GM18870 (cell line): ENCODE data around the gene FBLN5.

Experiments used
- ATAC-seq: cut with Tn5 transposase; IDR thresholded peaks from one replicate; pipeline ENCODE4 v1.9.1; 2021; ENCODE audit warnings: moderate library complexity; ENCODE audit not compliant: unreplicated experiment

FBLN5 gene, protein sequence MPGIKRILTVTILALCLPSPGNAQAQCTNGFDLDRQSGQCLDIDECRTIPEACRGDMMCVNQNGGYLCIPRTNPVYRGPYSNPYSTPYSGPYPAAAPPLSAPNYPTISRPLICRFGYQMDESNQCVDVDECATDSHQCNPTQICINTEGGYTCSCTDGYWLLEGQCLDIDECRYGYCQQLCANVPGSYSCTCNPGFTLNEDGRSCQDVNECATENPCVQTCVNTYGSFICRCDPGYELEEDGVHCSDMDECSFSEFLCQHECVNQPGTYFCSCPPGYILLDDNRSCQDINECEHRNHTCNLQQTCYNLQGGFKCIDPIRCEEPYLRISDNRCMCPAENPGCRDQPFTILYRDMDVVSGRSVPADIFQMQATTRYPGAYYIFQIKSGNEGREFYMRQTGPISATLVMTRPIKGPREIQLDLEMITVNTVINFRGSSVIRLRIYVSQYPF

DNA sequence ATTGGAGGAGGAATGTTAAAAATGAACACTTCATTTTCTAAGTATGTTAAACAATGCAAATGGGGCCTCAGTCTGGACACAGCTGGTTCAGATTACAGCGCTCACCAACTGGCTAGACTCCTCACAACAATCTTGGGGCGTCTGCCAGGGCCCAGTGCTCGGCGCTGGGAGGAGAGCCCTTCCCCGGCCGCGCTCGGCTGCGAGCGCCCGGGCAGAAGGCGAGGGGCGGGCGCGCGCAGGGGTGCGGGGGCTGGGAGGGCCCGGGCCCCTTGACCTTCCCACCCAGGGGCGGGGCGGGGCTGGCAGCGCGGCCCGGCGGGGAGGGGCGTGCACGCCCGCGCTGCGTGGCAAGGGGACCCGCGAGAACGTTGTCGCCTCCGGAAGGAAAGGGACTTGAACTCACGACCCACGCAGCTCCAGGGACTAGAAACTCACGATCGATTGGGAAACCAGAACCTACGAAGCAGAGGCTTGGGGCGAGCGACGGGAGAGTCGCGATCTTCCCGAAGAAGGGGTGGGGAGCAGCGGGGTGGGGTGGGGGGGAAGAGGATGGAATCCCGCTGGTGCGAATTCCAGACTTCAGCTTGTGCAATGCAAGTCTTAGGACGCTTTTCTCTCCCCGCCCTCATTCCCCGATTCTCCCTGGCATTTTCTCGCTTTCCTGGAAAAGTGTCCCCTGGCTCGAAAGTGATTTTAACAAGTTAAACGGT lies at the start of gene FBLN5:
FBLN5 (minus strand) TSS at position 220 of the 710 bp plus-strand sequence. CDS start 465 bp downstream, outside the sequence.
- ATAC-seq: no peak

DNA sequence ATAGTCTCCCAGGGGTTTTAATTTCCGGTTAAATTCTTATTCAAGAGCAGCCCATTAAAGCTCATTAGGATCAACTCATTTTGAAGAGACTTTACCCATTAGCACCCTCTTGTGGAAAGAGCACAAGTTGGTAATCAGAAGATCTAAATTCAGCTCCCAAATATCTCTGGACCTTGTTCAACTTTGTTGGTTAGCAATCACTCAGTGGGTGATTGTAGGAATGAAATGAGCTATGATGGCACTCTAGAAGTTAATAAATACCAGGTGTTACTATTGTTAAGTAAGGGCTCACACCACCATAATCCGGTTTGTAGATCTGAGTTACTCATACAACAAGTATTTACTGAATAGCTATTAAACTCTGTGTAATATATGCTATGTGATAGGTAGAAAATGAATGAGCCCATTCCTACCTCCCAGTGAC lies 49.5 kb upstream of the FBLN5 start:
- no peak for ATAC-seq

DNA sequence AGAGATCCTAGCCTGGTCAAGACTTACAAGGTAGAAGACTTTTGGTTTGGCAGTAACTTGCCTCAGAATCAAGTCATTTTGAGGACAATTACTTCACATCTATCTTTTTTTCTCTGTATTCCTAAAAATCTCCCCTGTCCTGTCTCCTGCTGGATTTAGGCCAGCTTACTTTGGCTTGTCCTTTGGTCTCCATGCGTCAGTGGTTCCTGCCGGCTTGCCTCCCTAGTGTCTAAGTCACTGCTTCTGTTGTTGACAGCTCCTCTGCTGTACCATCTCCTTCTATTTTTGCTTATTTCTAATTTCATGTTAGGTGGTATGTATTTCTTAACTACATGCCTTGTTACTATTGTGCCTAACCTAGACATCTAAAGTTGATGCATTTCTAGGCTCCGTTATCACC lies 39.7 kb upstream of the FBLN5 start:
- ATAC-seq: no peak

DNA sequence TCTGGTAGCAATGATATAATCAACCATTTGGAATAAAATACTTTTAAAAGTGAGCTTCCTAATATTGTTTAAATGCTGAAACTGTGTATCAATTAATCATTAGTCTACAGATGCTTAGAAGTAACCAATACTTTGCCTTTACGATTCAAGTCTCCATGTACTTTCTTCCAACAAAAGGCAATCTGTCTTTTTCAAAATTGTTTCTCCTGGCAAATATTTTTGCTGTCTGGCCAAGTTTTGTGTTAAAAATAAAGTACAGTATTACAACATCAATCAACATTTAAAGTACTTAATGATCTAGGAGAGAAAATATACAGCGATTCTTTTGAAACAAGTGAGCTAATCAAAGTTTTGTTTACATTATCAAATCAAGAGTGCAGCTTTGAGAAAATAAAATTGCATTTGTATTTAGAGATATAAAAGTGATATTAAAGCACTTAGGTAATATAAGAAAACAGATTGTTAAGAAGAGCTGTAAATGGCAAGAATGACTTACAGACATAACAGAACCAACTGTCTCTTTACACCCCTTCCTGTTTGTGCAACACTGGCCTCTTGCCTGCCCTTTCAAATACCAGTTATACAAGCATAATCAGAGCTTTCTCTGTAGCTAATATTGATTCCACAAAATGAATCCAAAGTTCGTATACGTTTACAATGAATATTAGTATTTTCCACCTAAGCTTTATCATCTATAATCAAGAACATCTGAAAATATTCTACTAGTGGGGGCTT lies 38.2 kb upstream of the FBLN5 start:
- ATAC-seq: no peak

DNA sequence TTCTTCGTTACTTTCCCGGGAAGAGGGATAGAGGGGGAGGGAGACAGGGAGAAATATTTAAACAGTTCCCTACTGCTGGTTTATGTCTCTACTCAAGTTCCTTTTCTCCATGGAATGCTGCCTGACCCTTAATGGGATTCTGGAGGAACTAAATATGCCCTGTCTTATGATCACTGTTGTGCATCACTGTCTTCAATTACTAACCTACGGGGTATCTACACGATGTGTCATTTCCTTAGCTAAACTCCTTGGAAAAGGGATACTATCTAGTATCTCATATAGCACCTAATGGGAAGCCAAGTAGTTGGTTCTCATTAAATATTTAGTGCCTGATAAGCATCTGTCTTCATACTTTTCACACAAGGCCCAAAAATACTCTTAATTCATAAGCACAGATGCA lies 37.5 kb upstream of the FBLN5 start:
- no peak for ATAC-seq

DNA sequence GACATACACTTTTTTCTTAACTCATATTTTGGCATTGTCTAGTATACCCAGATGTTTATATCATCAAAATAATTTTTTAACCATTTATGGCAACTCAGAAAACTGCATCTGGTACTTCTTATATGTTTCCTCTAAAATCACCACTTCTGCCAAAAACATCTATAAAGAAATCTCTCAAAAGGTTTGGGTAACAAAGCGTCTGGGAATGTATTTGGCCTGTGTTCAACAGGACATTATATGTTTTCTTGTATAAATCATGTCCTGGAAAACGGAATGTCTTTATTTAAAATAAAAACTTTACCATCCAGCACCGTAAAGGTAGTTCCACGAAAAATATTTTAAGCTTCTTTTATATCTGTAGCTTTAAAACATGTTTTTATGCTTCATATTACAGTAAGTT lies 36.1 kb upstream of the FBLN5 start:
- ATAC-seq: no peak

DNA sequence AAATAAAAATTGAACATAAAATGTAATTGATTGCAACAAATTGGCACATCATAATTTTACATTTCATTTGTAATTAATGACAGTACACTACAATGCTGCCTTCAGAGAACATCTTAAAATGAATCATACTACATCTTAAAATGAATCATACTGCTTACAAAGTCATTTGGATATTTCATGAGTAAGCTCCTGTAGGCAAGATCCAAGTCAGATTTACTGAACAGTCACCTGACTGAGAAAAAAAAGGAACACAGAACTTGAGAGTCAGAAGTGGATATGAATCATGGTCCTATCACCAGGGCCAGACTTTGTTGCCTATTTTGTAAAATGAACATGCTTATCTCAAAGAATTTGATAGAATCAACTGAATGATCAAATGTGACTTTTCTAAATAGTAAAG lies 32.7 kb upstream of the FBLN5 start:
- ATAC-seq: peak; percentile 65

DNA sequence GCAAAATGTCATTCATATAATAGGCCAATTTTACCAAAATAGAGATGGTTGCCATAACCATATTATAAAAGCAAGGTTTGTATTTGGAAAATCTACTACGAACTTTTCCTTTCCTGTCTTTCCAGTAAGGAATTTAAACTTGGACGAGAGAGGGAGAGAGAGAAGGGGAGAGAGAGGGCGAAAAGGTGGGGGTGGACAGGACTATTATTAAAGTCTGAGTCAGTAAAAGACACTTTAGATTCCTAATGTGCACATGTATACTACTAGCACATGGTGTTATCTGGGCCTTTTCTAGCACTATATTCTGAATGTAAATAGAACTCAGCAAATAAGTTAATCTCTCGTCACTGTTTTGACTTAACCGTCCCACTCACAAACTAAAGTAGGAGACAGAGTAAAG lies 30.4 kb upstream of the FBLN5 start:
- no peak for ATAC-seq

DNA sequence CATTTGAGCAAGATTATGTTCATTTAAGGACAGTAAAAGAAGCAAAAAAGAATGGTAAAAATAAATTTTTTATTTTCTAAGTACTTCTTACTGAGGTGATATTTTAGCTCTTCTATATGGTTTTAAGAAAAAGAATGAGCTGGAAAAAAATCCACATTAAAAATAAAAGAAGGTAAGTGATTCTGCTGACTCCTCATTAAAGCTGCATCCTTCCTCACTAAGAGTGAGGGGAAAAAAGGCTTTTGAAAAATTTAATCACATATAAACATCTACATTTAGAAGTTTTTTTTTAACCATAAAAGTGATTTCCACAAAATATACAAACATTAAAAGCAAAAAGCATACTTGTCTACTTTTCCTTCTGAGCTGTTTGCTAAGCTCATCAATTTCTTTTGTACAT lies 28.3 kb upstream of the FBLN5 start:
- ATAC-seq: no peak

DNA sequence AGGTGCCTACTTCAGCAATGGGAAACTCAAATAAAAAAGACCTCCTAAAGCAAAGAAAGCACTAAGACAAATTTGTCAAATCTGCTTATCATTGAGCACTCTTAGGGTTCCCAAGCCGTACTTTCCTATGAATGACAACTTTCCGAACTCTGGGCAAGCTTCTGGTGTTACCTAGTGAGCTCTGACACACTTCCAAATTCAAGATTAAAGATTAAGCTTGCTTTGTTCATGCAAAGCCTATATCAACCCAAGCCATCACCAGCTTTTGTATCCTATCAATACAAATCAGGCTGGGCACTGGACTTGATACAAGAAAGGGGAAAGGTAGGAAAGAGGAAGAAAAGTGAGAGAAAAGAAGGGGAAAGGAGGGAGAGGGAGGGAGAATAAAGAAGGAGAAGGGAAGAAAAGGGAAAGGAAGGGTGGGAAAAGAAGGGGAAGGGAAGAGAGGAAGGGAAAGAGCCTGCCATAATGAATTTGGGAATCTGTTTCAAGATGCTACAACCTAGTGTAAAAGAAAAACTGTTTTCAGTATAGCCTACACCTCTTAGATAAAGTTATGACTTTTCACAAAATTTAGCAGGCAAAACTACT lies 23.8 kb upstream of the FBLN5 start:
- no peak for ATAC-seq

DNA sequence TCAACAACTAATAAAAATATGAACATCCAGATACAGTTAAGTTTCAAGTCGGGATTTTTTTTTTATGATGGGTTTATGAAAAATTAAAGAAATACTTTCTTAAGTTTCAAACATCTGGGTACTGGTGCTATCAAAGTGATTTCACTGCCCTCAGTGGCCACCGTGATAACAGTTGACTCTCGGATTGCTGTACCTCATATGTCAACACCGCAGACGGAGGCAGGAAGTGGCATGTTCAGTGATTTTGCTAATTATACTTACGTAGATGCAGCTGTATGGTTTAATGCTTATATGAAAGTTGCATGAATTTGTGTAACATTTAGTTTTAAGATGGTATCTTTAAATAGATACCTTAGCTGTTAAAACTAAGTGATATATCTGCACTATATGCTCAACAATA lies 20.8 kb upstream of the FBLN5 start:
- ATAC-seq: no peak

DNA sequence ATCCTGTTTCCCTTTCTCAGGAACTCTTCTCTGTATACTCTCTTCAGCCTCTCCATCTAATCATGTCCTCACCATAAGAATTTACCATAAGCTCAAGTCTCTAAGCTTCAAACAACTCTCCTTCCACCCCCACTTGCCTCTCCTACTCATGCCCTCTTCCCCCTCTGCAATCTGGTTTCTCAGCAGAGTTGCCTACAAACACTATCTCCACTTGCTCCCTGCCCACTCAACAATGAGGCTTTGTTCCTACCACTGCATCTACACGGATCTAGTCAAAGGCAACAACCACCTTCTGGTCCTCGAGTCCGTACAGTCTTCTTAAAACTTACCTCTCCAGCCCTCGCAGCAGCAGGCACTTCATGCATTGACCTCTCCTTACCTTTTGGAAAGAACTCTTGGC lies 17.2 kb upstream of the FBLN5 start:
- ATAC-seq: no peak

DNA sequence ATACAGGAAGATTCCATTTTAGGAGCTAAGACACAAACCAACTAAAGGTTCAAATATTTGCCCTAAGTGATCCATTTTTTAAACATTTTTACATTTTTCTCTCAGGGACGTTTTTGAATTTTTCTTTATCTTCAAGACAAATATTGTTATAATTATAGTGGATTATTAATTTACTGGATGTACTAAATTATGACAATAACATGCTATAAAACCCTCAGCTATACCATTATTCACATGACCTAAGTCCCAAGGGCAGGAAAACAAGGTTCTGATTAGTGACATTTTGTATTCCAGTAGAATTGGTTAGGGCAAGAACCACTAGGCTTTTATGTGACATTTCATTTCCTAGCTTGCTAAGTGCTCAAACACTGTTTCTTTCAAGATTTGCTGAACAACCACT lies 16.5 kb upstream of the FBLN5 start:
- ATAC-seq: no peak

DNA sequence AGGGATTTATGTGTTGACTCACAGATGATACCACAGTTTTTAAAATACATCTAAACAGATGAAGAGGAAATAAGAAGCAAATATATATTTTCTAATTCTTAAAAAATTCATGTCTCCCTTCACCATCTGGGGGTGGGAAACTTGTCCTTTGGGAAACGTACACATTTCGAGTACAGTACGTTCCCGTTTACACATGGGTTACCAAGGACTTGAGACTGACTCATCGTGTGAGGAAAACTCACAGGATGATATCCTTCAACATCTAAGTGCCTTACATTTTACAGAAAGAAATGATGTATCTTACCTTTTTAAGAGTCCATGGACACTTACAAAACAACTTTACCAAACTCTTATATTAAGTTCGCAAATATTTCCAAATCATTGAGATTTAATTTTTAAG lies 16.0 kb upstream of the FBLN5 start:
- ATAC-seq: no peak

DNA sequence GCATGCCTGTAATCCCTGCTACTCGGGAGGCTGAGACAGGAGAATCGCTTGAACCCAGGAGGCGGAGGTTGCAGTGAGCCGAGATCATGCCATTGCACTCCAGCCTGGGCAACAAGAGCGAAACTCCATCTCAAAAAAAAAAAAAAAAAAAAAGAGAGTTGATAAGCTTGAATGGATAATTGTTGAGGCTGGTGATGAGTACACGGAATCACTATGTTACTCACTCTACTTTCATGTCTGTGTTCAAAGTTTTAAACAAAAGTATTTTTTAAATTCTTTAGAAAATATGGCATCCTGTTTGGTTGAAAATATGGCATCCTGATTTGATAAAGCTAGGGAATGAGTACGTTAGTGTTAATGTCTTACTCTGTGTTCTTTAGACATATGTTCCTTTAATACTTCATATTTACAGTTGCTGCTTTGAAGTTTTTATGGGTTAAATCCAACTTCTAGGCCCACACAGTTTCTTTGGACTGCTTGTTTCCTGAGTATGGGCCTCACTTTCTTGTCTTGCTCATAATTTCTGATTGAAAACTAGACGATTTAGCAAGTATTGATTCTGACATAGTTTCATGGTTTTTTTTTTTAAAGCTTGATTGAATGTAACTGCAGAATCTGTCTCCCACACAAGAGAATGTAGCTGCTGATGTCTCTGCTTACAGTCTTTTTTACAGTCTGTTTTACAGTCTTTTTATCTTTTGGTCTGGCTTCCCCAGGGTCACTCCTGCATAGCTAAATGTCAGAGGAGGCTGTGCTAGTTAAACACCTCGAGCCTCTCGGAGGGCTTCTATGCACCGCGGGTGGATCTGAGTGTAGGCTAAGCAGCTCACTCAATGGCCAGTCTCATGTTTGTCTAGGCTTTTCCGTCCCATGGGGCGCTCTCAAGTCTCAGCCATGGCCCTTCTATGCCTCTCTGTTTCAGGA lies 14.1 kb upstream of the FBLN5 start:
- ATAC-seq: no peak

DNA sequence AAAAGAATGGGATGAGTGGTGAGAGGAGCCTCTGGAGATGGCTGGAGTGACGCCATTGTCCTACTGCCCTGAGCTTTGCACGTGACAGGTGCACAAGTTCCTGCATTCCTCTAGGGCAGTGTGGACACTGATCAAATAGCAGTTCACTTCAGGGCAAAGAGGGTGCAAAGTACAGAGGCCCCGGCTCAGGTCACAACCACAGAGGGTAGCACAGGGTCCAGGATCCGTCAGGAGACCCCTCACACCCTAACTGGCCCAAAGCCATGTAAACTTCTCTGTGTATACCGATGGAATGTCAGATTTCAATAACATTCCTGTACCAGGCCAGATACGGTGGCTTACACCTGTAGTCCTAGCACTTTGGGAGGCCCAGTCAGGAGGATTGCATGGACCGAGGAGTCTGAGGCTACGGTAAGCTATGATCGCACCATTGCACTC lies 10.4 kb upstream of the FBLN5 start:
- ATAC-seq: no peak

DNA sequence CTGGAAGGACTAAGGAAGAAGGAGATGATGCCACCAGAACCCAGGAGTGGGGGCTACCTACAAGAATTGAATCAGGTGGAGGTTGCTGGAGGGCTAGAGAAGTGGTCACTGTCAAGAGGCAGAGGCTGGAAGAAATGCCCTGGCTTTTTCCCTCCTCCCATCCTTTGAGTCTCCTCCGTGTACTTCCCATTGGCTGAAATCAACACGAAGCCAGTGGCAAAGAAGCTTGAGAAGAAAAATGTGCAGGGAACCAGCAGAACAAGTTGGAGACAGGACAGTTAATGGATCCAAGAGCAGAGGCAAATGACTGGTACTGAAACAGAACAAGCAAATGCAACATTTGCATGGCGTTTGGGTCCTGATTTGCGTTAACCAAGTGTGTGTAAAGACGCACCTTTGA lies 9.1 kb upstream of the FBLN5 start:
- ATAC-seq: no peak

DNA sequence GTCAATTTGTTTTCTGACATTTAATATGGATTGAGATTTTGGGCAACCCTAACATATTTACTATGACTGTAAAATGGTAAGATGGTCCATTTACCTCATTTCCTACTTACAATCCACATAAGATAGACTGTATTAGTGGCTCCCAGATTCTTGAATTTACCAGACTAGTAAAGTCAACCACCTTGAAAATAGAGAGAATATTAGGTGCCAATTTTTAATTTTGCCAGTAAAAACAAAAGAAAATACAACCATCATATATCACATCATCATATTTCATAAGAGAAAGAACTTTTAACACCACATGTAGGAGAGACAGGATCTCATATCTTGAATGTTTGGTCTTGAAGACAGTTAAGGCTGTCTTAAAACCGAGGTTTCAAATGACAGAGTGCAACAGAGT lies 7.7 kb upstream of the FBLN5 start:
- ATAC-seq: no peak

DNA sequence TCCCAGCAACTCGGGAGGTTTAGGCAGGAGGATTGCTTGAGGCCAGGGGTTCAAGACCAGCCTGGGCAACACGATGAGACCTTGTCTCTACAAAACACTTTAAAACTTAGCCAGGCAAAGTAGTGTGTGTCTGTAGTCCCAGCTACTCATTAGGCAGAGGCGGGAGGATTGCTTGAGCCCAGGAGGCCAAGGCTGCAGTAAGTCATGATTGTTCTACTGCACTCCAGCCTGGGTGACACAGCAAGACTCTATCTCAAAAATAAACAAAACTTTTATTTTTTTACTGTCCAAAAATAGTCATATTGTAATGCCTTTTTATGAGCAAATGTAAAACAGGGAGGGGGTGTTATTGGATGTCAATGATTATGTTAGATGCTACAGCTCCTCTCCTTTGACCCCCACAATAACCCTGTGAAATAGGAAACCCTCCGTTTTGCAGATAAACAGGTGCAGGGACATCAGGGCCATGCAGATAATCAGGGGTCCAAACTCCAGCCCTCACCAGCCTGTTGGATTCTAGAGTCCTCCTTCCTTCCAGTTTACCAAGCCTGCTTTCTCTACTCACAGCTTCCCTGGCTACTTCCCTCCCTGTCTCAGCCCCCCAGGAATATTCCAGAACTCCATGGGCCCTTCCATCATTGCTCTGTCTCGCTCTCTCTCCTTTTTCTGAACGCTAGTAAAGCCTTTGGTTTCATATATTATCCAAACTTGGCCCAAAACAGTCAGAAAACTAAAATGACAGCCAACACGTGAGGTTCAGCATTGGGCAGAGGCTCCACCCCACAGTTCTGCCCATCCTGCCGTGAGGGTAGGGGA lies 5.9 kb upstream of the FBLN5 start:
- no peak for ATAC-seq
